ENCODE data around the gene SRPX. TPM values are rescaled to one million over a fixed set of nuclear protein-coding genes. Genes with fewer than 3 reads are reported as not detected.

The SRPX gene
- total RNA-seq, 2 experiments from 2014 or later: not detected

GRCh38 chrX:38099688-38100087, 121.0 kb downstream of the SRPX start:
- CTCF ChIA-PET (ENCODE audit: unreplicated experiment): no interaction called here
- TF ChIP-seq EZH2phosphoT487 (IDR thresholded peaks at IDR 0.05; ENCODE audit: borderline replicate concordance, low read depth, low read length) (no peak), CTCF (conservative IDR thresholded peaks at IDR 0.05; ENCODE audit: low read length) (no peak)
- H3K27ac ChIP-seq (ENCODE audit: low read depth, low read length, poor library complexity, severe bottlenecking): no peak overlapping the region
- no peaks in the 10 kb centered on the region for H4K20me1 ChIP-seq (ENCODE audit: insufficient read depth, low read length)
- H3K4me1 ChIP-seq (ENCODE audit: insufficient read depth, low read length, poor library complexity, severe bottlenecking): peaks cover 9% of the 10 kb centered on the region
- H3K4me2 ChIP-seq (ENCODE audit: low read length): no peak overlapping the region
- no peaks in the 10 kb centered on the region for H3K9me3 ChIP-seq (ENCODE audit: low read length)
- DNase-seq (ENCODE audit: low spot score): no peak
- H3K79me2 ChIP-seq (ENCODE audit: insufficient read depth, low read depth, low read length): no peaks in the 10 kb centered on the region
- no peaks in the 10 kb centered on the region for H3K9me2 ChIP-seq (ENCODE audit: insufficient read depth, low read length)
- intact Hi-C loops (cut with micrococcal nuclease; ENCODE audit: unreplicated experiment): no loop called here
- POLR2A ChIA-PET: no interaction called here
- H3K4me3 ChIP-seq (ENCODE audit: low read depth, low read length, poor library complexity, severe bottlenecking): no peak overlapping the region
- BruUV-seq (replicated peaks): no TSS peak
- H2AFZ ChIP-seq (ENCODE audit: low read length): no peak overlapping the region
- no peaks in the 10 kb centered on the region for H3K36me3 ChIP-seq (ENCODE audit: insufficient read depth, low read length)

Other genes starting within 250 kb of the SRPX start
- gene SYTL5, start 214.3 kb downstream of the SRPX start, total RNA-seq (2014; rRNA removed; shearing (Covaris generic)): not detected in 2 replicates
- not detected in 2 replicates for gene SYTL5, start 214.3 kb downstream of the SRPX start, total RNA-seq (2022)
- 11.6 and 18.2 TPM in 2 replicates for gene RPGR, start 106.6 kb upstream of the SRPX start, total RNA-seq (2014; rRNA removed; shearing (Covaris generic))
- gene RPGR, start 106.6 kb upstream of the SRPX start, total RNA-seq (2022): 12.4 and 21.6 TPM in 2 replicates
- not detected in 2 replicates for gene OTC, start 131.7 kb upstream of the SRPX start, total RNA-seq (2014; rRNA removed; shearing (Covaris generic))
- gene OTC, start 131.7 kb upstream of the SRPX start, total RNA-seq (2022): not detected in 2 replicates